Purkinje cell (primary cell): ENCODE measurements around the gene CA11. TPM values are rescaled to one million over a fixed set of nuclear protein-coding genes. Genes with fewer than 3 reads are reported as not detected.

Experiments
- polyA plus RNA-seq: library from polyadenylated mRNA; unstranded; fragments of >200 nt; fragmentation: Nextera tagmentation; gene quantifications from 2 replicates; pipeline ENCODE4 v1.2.1, GENCODE V29; 2014

Gene CA11
- 38.0 and 43.7 TPM in 2 replicates for polyA plus RNA-seq

DNA sequence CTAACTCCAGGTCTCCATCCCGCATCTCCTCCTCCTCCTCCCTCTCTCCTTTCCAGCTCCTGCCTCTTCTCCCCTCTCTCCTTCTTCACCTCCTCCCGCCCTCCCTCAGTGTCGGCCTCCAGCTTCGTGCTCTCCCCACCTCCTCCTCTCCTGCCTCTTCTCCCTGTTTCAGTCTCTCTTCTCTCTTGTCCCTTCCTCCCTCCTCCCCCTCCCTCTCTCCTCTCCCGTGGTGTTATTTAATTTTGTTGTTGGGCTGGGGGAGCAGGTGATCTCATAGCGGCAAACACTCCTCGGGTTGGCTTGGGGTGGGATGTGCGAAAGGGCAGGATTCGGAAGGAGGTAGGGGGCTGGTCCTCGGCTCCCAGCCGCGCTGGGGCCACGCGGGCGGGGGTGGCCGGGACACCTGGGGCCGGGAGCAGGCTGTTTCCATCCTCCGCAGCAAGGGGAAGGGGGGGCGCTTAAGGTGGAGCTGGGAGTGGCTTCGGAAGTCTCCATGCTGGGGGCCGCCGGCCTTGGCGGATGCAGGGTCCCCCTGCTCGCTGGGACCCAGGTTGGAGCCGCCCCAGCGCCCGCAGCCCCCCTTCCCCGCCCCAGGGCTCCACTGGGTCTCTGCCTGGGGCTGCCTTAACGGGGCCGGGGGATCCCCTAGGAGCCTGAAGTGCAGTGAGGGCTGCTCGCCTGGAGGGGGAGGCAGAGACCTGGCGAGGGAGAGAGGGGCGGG is at the start of gene CA11:
Gene CA11, minus strand, starts transcription at position 187 of the 721 bp plus-strand sequence. CDS start 555 bp downstream, outside the sequence.

DNA sequence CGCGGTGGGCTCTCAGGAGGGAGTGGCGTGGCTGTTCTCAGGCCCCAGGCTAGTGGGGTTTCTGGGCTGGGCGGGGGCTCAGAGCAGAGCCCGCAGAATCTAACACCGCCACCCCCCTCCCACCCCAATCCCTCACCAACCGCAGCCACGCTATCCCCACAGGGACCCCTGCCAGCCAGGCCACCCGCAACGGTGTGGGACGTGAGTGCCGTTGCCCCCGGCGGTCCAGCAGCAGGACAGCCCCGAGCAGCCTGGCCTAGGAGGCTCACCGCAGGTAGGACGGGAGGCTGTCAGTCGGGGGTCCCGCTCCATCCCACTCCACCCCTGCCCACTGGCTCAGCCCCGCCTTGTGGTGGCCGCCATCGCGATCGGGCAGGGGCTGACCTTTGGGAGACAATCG is 27.0 kb upstream of the CA11 start, which contains the start of gene NTN5:
Gene NTN5, minus strand, starts transcription at position 24 of the 400 bp plus-strand sequence. CDS start 2,031 bp downstream, outside the sequence.

DNA sequence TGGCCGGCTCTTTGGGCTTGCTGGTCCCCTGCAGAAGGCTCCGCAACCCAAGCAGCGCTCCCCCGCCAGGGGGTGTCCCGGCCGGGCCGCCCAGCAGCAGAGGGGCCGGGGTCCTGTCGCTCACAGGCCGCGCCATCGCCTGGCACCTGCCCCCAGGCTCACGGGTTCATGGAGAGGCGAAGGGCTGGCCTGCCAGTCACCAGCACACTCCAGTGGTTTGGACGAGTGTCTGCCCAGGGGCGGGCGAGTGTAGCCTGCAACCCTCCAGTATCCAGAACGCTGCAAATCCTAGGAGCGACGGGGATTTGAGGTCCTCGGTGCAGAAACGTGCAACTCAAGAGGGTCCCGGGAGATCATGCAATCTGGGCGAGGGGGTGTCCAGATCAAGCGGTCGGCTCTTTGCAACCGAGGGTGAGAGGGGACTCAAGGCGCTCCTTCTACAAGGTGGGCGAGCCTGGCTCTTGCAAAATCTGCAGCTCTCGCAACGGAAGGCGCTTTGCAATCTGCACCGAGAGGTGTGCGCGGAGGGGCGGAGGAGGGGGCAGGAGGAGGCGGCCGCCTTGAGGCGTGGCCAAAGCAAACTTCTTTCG is 9.0 kb downstream of the CA11 start, which contains the start of gene DBP:
Gene DBP, minus strand, starts transcription at position 521 of the 590 bp plus-strand sequence. Its CDS starts 385 bp downstream, at position 136.

DNA sequence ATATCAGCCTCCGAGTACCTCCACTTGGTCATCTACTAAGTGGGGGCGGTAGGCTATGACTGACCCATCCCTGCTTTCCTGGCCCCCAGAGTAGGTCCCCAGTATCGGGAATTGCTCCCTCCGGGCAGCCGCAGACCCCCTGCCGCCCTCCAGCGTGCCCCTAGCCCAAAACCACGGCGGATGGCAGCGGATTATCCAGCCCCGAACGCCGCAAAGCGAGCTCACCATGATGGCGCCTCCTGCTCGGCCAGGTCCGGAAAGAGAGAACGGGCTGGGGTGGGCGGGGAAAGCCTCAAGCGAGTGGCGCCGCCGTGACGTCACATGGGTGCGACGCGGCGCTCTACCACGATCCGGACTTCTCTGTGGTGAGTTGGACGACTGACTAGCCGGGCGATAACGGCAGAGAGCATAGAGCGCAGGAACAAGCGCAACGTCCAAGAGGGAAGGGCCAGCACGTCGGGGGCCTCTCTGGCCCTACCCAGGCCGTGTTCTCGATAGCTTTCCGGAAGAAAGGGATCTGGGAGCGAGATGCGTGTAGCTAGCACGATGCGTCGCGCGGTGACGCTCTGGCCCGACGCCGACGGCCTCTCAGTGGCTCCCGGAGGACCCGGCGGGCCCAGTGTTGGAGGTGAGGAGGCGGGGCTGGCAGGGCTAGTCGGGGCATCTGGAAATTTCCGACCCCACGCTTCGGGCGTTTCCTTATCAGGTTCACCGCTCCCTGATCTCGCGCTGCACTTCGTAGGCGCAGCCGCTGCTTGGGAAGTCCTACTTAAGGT is 26.9 kb downstream of the CA11 start, which contains the start of the genes RPL18 and SPHK2:
Gene RPL18, minus strand, starts transcription at position 263 of the 776 bp plus-strand sequence. Its CDS starts 35 bp downstream, at position 228.
Gene SPHK2, plus strand, starts transcription at position 591 of the 776 bp plus-strand sequence. CDS start 1,009 bp downstream, outside the sequence.

DNA sequence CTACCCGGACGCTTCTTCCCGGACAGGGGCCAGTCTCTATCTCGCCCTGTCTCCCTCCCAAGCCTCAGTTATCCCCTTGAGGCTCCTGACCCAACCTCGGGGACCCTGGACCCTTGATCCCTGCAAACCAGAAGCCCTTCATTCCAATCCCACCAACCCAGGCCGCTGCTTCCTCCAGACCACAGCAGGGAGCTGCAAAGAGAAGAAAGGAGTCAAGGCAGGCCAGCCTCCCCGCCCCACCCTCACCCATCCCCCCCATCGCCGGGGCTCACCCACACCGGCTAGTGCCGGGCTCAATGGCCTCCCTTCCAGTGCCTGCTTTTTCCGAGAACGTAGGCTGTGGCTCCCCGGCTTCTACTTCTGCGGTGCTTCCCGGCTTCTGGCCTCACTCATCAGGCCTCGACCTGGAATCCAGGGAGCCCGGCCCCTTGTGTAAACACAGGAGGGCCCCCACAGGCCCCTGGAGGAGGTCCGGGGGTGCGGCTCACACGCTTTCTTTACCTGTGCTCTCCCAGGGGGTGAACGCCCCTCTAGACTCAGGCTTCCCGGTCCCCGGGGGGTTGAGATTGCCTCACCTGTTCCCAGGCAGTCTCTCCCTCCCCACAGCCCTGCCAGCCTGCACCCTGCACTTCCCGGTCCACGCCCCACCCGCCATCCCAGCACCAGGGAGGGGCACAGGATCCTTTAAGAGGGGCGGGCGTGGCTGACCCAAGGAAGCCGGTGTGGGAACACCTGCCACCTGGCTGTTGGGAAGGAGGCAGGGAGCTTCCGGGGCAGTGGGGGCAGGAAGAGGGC is 31.4 kb downstream of the CA11 start, which contains the start of gene FAM83E:
Gene FAM83E, minus strand, starts transcription at position 641 of the 795 bp plus-strand sequence. CDS start 1,704 bp downstream, outside the sequence.

DNA sequence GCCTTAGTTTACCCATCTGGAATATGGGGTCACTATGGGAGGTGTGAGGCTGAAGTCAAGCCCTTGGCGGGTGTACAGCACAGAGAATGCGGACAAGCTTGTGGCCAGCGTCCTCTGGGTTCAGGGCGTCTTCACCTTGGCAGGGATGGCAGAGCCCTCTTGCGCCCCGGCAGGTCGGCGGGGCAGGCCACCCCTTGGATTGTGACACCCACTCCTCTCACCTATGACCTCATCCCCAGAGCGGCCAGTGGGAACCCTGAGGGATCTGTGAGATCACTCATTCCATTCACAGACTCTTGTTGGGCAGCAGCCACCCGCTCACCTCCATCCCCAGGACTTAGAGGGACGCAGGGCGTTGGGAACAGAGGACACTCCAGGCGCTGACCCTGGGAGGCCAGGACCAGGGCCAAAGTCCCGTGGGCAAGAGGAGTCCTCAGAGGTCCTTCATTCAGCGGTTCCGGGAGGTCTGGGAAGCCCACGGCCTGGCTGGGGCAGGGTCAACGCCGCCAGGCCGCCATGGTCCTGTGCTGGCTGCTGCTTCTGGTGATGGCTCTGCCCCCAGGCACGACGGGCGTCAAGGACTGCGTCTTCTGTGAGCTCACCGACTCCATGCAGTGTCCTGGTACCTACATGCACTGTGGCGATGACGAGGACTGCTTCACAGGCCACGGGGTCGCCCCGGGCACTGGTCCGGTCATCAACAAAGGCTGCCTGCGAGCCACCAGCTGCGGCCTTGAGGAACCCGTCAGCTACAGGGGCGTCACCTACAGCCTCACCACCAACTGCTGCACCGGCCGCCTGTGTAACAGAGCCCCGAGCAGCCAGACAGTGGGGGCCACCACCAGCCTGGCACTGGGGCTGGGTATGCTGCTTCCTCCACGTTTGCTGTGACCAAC is 39.3 kb downstream of the CA11 start, which contains the start of gene SPACA4:
Gene SPACA4, plus strand, starts transcription at position 280 of the 896 bp plus-strand sequence. Its CDS starts 237 bp downstream, at position 517.

Other genes starting within 250 kb of the CA11 start
- gene GRWD1, start 200.2 kb downstream of the CA11 start, polyA plus RNA-seq = 1.0 and 2.4 TPM in 2 replicates
- 0.43 TPM in 1 of 2 replicates, not detected in the other for gene KCNJ14, start 190.6 kb downstream of the CA11 start, polyA plus RNA-seq
- gene CYTH2, start 176.8 kb downstream of the CA11 start, polyA plus RNA-seq = 10.5 and 12.6 TPM in 2 replicates
- gene LMTK3, start 134.4 kb downstream of the CA11 start, polyA plus RNA-seq = 1.1 and 1.5 TPM in 2 replicates
- 0.24 and 1.6 TPM in 2 replicates for gene SULT2B1, start 94.0 kb downstream of the CA11 start, polyA plus RNA-seq
- gene SPACA4, start 39.4 kb downstream of the CA11 start, polyA plus RNA-seq = not detected in 2 replicates
- gene FAM83E, start 31.1 kb downstream of the CA11 start, polyA plus RNA-seq = not detected in 2 replicates
- 216 and 328 TPM in 2 replicates for gene RPL18, start 27.0 kb downstream of the CA11 start, polyA plus RNA-seq
- gene SPHK2, start 26.7 kb downstream of the CA11 start, polyA plus RNA-seq = 0.34 and 0.75 TPM in 2 replicates
- 13.1 and 42.9 TPM in 2 replicates for gene DBP, start 8.8 kb downstream of the CA11 start, polyA plus RNA-seq
- gene NTN5, start 26.8 kb upstream of the CA11 start, polyA plus RNA-seq = 0.16 TPM in 1 of 2 replicates, not detected in the other
- gene FUT2, start 49.8 kb upstream of the CA11 start, polyA plus RNA-seq = 0.13 and 0.17 TPM in 2 replicates
- gene MAMSTR, start 73.5 kb upstream of the CA11 start, polyA plus RNA-seq = 1.0 and 1.9 TPM in 2 replicates
- 0.25 and 1.0 TPM in 2 replicates for gene RASIP1, start 94.4 kb upstream of the CA11 start, polyA plus RNA-seq
- gene IZUMO1, start 100.7 kb upstream of the CA11 start, polyA plus RNA-seq = 1.9 TPM in 1 of 2 replicates, not detected in the other
- 0.06 TPM in 1 of 2 replicates, not detected in the other for gene FUT1, start 106.5 kb upstream of the CA11 start, polyA plus RNA-seq
- not detected in 2 replicates for gene FGF21, start 109.3 kb upstream of the CA11 start, polyA plus RNA-seq
- gene BCAT2, start 164.8 kb upstream of the CA11 start, polyA plus RNA-seq = 5.8 and 6.6 TPM in 2 replicates
- gene HSD17B14, start 190.3 kb upstream of the CA11 start, polyA plus RNA-seq = 12.4 and 12.5 TPM in 2 replicates
- not detected in 2 replicates for gene PLEKHA4, start 222.4 kb upstream of the CA11 start, polyA plus RNA-seq
- gene PPP1R15A, start 226.2 kb upstream of the CA11 start, polyA plus RNA-seq = 1.7 TPM in 1 of 2 replicates, not detected in the other